Islet precursor cell (in vitro differentiated cells): ENCODE results near the gene FHAD1.

Experiments
- DNase-seq: peaks from one replicate; pipeline ENCODE4 v3.0.0-alpha.2; 2018

Gene FHAD1

DNA sequence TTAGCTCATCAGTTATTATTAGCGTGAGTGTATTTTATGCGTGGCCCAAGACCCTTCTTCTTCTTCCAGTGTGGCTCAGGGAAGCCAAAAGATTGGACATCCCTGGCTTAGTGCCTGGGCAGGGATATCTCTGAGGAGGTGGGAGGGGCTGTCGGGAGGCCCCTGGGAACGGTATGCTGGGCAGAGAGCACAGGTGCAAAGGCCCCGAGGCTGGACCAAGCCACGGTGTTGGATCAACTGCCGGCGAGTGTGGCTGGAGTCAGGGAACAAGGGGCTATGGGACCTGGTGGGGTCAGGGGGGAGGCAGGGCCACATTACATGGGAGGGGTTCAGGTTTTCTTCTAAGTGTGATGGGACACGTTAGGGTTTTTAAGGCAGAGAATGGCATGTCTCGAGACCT, 62.7 kb downstream of the FHAD1 start:
- no peak for DNase-seq

DNA sequence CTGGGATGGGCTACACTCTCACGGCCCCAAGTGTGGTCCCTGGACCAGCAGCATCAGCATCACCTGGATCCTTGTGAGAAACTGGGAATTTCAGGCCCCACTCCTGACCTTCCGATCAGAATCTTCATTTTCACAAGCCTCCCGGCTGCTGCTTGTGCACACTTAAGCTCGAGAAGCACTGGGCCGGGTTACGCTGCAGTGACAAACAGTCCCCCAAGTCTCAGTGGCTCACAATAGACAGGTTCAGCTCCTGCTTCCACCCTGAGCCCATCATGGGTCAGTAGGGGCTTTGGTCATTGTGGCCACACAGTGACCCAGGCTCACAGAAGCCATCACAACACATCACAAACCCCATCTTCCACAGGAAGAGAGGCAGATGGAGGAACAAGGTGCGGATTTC, 63.5 kb downstream of the FHAD1 start:
- no peak for DNase-seq

DNA sequence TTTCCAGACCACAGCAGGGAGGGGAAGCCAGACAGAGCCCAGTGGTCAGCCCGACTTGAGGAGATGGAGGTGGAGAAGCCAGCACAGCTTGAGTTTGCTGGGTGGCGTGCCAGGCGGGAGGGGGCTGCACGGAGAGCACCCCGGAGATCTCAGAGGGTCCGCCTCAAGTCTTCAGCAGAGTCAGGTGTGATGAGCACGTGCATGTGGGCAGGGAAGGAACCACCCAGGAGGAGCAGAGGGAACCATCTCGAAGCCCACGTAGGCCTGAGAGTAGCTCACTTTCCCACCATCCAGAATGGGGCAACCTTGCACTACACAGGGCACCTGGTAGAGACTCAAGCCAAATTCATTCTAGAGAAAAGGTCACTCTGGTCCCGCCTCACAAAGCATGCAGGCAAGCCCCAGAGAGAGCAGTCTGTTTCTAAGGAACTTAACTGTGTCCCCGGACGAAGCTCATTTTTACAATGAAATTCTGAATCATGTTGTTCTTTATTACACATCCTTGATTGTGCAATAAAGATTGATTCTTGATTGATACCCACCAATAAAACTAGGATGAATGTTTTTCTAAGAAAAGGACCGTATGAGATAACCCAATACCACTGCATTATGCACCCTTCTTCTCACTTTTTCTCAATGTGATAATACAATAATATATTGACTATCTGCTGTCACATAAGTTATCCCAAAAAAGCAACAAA, 64.2 kb downstream of the FHAD1 start:
- no peak for DNase-seq

DNA sequence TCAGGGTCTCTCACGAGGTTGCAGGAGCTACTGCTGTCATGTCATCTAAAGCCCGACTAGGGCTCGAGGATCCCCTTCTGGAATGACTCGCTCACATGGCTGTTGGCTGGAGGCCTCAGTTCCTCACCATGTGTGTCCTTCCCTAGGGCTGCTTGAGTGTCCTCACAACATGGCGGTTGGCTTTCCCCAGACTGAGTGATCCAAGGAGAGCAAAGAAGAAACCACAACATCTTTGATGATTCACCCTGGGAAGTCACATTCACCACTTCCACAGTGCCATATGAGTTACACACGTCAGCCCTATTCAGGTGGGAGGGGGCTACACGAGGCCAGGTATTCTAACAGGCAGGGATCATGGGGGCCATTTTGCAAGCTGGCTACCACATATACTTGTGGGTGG, 64.9 kb downstream of the FHAD1 start:
- DNase-seq = no peak

DNA sequence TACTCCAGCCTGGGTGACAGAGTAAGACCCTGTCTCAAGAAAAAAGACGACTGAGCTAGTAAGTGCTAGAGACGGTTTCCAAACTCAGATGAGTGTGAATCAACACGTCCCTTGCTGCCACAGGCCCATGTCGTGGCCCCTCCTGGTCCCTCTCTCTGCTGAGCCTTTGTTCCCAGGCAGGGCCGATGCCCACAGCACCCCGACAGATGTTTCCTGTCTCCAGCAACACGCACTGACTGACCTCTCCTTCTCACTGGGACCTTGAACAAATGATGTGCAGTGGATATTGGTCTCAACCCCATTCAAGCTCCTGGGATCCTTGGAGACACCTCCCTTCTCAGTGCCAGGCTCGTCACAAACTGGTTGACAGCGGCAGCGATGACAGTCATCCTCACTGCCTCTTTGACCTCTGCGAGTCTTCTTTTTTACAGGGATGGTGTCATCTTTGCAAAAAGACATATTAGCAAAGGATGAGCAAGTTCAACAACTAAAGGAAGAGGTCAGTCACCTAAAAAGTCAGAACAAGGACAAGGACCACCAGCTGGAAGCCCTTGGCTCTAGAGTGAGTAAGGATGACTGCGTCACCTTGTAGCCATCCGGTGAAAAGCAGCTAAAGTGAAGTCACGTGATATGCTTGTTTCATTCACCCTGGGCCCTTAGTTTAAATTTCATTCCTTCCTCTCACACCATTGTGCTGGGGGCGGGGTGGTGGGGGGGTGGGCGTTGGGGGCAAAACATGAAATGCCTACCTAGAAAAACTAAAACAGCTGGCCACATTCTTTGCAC, 65.8 kb downstream of the FHAD1 start:
- no peak for DNase-seq

DNA sequence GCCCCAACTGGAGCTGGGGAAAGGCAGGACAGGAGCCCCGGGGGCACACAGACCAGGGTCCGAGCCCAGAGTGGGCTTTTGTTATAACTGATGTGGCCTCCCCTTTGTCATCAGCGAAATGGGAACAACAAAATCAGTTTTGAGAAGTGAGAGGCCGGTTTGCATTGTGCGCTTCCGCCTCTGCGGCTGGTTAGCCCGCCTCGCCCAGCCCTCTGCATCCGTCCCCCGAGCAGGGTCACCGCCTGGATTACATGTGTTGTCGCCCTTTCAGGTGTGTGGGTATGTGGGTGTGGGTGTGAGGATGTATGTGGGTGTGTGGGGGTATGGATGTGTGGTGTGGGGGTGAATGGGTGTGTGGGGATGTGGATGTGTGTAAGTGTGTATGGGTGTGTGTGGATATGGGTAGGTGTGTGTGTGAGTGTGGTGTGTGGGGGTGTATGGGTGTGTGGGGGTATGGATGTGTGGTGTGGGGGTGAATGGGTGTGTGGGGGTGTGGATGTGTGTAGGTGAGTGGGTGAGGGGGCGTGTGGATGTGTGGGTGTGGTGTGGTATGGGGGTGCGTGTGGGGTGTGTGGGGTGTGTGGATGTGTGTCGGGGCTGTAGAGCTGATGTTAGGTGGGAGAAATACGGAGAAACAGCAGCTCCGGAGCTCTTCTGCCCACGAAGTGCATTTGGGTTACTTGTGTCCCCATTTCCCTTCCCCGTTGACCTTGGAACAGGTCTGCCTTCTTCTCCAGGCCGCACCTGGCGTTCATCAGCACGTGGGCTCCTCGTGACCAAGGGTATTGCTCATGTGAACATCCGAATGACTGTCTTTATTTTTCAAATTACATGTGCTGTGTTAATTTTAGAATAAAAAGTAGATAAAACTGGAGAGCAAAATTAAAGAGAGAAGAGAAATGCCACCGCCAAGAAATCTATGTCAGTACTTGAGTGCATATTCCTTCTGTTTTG, 67.6 kb downstream of the FHAD1 start:
- DNase-seq = no peak

DNA sequence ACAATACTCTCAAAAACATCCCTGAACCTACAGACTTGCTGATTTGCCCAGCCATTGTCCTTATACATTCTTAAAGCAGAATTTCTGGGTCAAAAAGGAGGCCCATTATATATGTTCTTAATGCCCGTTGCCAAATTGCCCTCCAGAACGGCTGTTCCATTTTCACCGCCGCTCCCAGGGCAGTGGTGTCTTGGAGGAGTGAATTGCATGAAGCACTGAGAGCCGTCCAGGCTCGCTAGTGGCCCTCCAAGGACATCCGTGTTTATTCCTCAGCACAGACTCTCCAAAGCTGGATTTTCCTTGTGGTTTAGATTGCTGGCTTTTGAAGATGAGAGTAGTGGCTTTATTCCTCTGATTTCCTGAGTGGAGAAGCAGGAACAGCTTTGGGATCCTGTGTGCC, 68.8 kb downstream of the FHAD1 start:
- DNase-seq = no peak

DNA sequence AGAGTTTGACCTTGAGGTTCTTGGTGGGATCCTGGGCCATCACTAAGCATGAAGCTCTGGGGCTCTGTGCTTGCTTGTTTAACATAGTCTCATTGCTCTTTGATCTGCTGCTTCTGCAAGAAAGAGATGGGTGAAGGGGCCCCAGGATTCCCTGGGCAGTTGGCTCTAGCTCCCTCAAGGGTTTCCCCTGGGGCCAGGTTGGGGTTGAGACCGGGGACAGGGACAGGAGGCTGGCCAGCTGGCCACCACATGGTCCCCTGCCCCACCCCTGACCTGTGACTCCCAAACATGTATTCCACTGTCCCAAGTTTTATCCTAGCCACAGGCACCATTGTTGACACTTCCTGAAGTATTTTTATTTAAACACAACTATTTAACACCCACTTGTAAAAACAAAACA, 69.5 kb downstream of the FHAD1 start:
- no peak for DNase-seq

DNA sequence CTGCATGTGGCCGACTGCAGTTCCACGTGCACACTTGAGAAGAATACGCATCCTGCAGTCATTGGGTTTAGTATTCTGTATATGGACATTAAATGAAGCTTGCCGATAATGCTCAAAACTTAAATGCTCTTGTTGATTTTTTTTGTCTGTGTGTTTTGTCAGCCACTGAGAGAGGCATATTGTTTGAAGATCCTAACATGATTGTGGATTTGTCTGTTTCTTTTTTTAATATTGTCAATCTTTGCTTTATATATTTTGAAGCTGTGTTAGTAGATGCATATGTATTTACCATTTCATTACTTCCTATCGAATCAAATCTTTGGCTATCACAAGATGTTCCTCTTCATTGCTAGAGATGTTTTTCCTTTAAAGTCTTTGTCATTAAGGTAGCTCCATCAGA, 73.2 kb downstream of the FHAD1 start:
- DNase-seq = no peak

DNA sequence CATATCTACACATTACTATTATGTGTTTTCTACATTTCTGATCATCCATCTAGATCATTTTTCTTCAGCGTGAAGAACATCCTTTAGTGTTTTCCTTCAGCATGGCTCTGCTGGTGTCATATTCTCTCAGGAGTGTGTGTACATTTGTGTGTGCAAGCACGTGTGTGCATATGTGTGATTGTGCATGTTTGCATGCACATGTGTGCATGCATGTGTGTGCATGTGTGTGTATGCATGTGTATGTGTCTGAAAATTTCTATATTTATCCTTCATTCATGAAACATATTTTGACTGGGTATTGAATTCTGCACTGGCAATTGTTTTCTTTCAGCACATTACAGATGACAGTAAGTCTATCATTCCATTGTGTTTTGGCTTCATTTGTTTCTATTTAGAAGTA, 74.6 kb downstream of the FHAD1 start:
- no peak for DNase-seq

DNA sequence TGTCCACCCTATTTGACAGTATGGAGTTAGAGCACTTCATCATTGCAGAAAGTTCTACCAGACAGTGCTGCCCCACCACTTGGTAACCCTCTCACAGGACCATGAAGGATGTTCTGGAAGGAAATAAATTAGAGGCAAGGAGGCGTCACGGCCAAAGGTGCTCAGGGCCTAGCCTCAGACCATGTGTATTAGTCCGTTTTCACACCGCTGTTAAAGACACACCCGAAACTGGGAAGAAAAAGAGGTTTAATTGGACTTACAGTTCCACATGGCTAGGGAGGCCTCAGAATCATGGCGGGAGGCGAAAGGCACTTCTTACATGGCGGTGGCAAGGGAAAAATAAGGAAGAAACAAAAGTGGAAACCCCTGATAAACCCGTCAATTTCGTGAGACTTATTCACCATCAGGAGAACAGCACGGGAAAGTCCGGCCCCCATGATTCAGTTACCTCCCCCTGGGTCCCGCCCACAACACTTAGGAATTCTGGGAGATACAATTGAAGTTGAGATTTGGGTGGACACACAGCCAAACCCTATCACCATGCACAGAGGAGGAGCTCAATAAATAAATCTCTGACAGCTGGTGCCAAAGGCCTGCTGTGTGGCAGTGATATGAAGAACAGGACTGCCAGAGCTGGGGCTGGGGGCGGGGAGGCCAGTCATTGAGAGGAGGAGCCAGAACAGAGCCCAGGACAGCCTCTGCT, 75.8 kb downstream of the FHAD1 start:
- no peak for DNase-seq

DNA sequence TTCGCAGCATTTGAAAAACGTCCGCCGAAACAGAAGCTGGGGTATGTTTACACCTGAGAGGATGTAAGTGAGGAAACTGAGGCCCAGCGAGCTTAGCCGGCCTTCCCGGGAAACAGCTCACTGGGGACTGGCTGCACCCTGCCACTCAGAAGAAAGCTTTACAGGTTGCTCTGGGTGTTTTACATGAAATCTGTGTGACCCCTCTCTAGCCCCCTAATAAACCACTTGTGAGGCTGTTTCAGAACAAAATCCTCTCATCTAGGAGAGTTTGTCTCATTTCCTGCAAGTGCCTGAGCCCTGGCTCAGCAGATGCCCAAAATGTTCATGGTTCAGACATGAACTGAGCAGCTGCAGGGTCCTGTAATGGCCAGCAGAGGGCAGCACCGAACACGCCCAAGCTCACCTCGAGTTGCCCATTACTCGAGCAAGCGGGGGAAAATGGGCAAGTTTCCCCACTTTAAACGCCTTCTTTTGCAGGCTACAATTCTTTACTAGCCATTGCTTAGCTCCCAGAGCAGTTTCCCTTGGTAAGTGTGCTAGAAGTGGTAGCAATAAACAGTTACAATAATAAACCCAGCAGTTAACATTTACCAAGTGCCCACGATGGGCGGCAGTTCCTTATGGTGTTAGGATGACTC, 76.4 kb downstream of the FHAD1 start:
- peak; percentile 86 for DNase-seq

DNA sequence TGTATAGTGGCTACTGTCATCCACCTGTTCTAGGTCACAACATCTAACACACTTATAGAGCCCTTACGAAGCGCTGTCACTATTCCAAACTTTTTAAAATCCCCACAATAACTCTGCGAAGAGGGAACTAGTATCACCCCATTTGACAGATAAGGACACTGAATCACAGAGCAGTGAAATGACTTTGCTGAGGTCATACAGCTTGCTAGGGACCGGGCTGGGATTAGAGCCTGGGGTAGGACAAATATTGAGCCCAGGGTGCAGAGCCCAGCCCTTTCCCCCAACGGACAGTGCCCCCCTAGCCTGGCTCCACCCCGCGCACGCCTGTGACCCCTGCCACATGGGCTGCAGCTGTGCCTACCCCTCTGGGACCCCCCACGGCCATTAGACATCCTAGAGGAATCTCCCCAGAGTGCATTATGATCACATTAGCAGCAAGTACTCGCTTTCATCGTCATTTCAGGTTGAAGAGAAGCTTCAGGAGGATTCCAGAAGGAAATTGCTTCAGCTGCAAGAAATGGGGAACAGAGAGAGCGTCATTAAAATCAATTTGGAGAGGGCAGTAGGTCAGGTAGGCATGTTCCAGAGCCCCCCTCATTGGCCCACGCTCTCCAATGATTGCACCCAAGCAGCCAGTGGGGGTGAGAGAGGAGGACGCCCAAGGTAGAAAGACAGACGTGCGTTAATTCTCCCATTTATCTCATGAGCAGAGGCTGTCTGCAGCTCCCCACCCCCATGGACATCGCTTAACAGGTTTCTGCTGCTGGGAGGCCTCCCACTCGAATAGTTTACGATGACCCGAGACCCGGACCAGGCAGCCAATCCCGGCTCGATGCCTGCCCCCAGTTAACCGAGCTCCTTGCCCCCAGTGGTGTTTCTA, 77.2 kb downstream of the FHAD1 start:
- no peak for DNase-seq

DNA sequence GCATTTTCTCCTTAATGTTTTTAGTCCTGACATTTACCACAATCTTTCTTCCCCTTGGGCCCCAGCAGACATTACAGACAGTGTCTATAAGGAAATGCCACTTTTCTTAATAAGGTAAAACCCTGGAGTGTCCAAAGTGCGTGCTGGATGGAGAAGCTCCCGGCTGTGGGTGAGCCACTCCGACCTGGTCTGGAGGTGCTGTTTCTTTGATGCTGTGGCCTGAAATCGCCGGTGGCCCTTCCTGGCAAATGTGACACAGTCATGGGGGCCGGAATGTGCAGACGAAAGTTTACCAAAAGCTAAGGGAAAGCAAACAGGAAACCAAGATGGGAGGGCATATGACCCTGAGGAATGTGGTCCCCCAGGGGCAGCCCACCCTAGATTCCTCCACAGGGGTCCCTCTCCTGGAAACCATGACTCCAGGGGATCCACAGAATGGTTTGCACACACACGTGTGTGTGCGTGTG, 77.9 kb downstream of the FHAD1 start:
- DNase-seq = no peak

DNA sequence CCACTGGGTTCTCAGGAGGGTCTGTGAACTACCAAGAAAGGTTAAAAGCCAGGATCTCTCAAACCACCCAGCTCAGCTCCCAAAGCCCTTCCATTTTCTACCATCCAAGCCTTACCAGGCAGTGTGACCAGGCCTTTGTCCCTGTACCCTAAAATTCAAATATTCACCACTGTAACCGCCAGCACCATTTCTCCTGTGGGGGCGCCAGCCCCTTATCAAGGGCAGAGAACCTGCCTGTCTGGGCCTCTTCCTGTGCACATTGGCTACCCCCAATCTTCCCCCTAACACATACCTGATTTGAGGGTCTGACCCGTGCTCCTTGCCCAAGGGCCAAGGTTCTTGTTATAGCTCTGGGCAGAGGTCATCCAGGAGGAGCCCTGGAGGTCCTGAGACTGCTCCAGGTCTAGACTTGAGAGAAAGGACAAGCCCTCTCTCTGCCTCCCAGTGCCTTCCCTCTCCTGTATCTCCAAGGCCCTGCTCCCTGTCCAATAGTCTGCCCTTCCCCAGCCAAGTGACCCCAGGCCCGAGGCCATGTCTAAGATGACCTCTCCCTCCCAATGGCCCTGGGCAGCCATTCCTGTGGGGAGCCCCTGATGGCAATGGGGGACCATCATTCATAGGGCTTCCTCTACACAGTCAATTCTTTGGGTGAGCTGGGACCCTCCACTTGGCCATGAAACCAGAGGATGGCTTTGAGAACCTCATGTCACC, 78.5 kb downstream of the FHAD1 start:
- no peak for DNase-seq

DNA sequence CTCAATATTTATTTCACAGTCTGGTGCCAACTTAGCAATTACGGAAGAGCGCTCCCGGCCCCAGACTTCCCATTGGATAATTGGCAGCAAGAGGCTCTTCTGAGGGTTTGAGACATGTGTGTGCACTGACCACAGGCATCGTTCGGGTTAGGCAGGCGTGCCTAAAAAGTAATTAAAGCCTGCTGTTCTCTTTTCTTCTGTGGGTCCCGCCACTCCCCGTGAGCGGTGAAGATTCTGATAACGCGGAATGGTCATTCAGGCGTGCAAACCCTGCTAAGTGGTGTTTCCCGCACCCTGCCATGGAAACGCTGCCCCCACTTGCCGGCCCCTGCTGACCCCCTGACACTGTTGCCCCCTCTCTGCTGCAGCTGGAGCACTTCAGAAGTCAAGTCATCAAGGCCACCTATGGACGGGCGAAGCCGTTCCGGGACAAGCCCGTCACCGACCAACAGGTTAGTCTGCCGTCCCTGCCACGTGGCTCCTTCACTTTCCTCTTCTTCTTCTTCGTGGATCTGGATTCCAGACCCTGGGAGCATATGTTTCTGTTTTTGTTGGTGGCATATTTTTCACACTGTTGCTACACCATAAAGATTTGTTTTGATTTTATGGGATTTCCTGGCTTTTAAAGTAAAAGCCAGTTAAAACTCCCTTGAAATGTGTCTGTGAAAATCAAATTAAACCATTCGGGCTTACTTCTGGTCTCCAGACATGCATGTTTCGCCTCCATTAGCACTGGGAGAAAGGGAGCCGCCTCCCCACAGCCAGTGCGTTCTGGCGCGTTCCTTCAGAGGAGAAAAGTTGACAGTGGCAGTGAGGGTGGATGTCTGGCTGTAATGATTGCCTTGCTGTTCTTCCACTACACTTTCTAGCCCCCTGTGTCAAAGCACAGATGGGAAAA, 79.9 kb downstream of the FHAD1 start:
- no peak for DNase-seq

DNA sequence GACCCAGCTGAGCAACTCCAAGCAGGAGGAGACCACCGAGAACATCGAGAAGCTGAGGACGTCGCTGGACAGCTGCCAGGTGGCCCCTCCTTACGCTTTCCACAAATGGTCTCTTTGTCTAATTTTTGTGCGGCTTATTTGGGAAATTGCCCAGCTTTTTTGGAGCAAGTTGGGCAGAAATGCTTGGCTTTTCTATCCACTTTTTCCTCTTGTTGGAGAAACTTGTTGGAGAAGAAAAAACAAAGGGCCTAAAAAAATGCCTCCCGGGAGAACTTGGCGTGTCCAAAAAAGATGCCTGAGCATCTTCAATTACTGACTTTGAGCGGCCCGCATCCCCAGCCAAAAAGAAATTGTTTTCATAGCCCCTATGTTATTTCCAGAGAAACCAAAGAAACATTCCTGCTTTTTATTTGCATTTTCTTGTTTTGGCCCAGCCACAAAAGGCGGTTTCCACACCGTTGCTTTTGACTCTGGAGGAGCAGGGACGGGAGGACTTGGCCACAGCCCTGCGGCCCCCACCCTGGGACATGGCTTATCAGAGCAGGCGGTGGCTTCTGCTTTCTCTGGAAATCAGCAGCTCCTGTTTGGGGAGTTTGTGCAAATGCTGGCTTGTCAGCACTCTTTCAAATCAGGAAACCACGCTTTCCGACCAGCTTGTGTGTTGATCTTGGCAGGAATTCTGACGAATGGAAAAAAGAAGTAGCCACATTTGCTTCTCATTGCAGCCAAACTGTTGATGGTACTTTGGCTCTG, 81.5 kb downstream of the FHAD1 start:
- DNase-seq = no peak

DNA sequence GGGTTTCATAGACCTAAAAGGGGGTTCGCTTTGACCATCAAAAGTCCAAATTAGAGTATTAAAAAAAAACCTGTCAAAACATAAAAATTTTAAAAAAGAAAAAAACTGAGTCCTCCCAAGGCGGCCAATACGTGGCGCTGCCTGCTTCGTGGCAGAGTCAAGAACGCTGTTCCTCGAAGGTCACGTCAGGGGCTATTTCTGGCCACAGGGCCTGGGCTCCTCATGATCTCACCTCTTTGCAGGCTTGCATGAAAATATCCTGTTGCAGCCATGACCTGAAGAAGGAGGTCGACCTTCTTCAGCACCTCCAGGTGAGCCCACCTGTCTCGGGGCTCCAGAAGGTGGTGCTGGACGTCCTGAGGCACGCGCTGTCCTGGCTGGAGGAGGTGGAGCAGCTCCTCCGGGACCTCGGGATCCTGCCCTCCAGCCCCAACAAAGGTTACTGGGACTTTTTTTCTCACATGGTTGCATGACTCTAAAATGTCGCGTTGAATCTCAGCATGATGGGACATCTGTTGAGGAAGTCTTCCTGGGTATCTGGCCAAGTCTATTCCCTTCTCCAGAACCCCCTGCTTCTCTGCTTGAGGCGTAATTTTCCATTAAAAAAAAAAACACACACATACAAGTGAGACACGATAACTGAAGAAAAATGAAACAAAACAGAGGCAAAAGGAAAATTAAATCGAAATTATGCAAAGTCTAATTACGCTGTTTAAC, 82.2 kb downstream of the FHAD1 start:
- DNase-seq = no peak
